HEK293 (cell line): ENCODE results near the gene FAM89A.

Source experiments
- ZNF549 ChIP-seq: fragments of 450-650 bp; IDR thresholded peaks from 2 replicates; pipeline ENCODE4 v1.5.1; 2018; ENCODE audit warnings: missing biosample characterization, missing genetic modification characterization, mild to moderate bottlenecking, inconsistent platforms, moderate library complexity
- ZNF629 ChIP-seq: fragments of 450-650 bp; formaldehyde crosslinking; IDR thresholded peaks from 2 replicates; pipeline ENCODE4 v1.5.1; 2017; ENCODE audit warnings: missing biosample characterization, missing genetic modification characterization
- ZNF785 ChIP-seq: fragments of 450-650 bp; formaldehyde crosslinking; IDR thresholded peaks from 2 replicates; pipeline ENCODE4 v1.5.1; 2016; ENCODE audit warnings: missing biosample characterization, missing genetic modification characterization
- ZNF830 ChIP-seq: fragments of 450-650 bp; IDR thresholded peaks from 2 replicates; pipeline ENCODE4 v1.5.0; 2018; ENCODE audit warnings: missing biosample characterization, missing genetic modification characterization, low read depth, mild to moderate bottlenecking, moderate library complexity
- ZSCAN16 ChIP-seq: fragments of 450-650 bp; formaldehyde crosslinking; IDR thresholded peaks from 2 replicates; pipeline ENCODE4 v1.5.1; 2016; ENCODE audit warnings: missing biosample characterization, missing genetic modification characterization
- TF ChIP-seq, protein P1 (sequence below): fragments of 450-650 bp; formaldehyde crosslinking; IDR thresholded peaks from 2 replicates; pipeline ENCODE4 v1.5.1; 2016; ENCODE audit warnings: missing biosample characterization, missing genetic modification characterization
- TF ChIP-seq, protein P2 (sequence below): fragments of 450-650 bp; formaldehyde crosslinking; IDR thresholded peaks from 2 replicates; pipeline ENCODE4 v1.5.1; 2016; ENCODE audit warnings: missing biosample characterization, missing genetic modification characterization

DNA sequence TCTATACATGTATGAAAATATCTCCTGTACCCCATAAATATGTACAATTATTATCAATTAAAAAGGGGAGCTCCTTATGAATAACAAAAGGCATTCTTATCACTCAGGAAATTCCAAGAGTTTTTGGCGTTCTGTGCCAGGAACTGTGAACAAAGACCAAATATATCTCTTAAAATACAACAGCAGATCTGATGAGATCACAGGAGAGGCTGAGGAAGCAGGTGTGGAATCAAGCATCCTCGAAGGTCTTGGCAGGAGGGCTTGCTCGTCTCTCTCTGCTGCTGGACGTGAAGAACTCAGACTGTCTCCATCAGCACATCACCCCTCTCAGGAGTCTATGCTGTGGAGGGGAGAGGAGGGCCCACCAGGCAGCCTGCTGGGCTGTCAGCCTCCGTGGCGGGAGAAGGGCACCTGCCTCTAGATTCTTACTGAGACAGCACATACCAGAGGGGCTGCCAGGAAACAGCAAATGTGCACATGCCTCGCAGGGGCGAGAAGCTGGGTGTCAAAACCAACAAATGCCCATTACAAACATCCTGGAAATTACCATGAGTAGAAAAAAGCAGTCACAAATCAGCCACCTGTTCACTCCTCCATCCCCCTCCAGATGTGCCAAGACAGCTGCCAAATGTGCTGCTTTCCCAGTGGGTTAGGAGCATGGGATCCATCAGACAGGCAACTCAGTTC lies 30.8 kb upstream of the FAM89A start:
- no peak for TF ChIP-seq ZNF629 (tag by site-specific recombination)
- TF ChIP-seq, protein P1, sequence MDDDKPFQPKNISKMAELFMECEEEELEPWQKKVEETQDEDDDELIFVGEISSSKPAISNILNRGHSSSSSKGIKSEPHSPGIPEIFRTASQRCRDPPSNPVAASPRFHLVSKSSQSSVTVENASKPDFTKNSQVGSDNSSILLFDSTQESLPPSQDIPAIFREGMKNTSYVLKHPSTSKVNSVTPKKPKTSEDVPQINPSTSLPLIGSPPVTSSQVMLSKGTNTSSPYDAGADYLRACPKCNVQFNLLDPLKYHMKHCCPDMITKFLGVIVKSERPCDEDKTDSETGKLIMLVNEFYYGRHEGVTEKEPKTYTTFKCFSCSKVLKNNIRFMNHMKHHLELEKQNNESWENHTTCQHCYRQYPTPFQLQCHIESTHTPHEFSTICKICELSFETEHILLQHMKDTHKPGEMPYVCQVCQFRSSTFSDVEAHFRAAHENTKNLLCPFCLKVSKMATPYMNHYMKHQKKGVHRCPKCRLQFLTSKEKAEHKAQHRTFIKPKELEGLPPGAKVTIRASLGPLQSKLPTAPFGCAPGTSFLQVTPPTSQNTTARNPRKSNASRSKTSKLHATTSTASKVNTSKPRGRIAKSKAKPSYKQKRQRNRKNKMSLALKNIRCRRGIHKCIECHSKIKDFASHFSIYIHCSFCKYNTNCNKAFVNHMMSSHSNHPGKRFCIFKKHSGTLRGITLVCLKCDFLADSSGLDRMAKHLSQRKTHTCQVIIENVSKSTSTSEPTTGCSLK (tag by site-specific recombination), result no peak
- TF ChIP-seq, protein P2, sequence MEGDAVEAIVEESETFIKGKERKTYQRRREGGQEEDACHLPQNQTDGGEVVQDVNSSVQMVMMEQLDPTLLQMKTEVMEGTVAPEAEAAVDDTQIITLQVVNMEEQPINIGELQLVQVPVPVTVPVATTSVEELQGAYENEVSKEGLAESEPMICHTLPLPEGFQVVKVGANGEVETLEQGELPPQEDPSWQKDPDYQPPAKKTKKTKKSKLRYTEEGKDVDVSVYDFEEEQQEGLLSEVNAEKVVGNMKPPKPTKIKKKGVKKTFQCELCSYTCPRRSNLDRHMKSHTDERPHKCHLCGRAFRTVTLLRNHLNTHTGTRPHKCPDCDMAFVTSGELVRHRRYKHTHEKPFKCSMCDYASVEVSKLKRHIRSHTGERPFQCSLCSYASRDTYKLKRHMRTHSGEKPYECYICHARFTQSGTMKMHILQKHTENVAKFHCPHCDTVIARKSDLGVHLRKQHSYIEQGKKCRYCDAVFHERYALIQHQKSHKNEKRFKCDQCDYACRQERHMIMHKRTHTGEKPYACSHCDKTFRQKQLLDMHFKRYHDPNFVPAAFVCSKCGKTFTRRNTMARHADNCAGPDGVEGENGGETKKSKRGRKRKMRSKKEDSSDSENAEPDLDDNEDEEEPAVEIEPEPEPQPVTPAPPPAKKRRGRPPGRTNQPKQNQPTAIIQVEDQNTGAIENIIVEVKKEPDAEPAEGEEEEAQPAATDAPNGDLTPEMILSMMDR (tag by site-specific recombination), result no peak
- no peak for TF ChIP-seq ZSCAN16 (tag by site-specific recombination)
- no peak for TF ChIP-seq ZNF785 (tag by site-specific recombination)
- TF ChIP-seq ZNF549 (tag by site-specific recombination), result no peak
- no peak for TF ChIP-seq ZNF830 (tag by site-specific recombination)
